ENCODE results near the gene MBD4. TPM values are rescaled to one million over a fixed set of nuclear protein-coding genes. Genes with fewer than 3 reads are reported as not detected.
"Not testable (repeated sequence)": the region's sequence is repeated elsewhere in the genome, so short reads cannot be mapped to it uniquely, and the experiment has no call there.

The MBD4 gene
- total and polyA plus RNA-seq, 3 donors from 2014 or later = 26.0 to 30.3 (median 27.6) TPM

DNA sequence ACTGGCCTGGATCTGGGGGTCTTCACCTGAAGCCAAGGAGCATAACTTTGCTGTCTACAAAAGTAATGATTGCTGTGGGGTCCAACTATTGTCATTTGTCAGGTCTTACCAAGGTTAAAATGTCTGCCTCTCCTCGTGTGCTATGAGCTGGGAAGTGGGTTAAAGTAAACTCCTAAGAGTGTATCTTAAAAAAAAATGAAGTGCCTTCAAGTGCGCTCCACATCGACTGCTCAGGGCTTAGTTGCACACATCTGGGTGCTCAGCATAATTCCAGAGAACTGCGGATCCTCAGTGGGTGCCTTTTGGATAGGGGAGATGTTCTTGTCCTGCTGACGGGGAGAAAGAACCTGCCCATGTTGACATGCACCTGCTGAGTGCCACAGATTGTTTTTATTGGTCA lies 52.3 kb downstream of the MBD4 start:
- intact Hi-C loops (cut with DNase I; ENCODE audit: low total_unique reads) = no loop called here
- H3K36me3 ChIP-seq (ENCODE audit: low read depth, missing control alignments) = no peaks in the 10 kb centered on the region
- H3K4me3 ChIP-seq = no peak overlapping the region
- H3K27me3 ChIP-seq = no peaks in the 10 kb centered on the region
- no peaks in the 10 kb centered on the region for H3K9me3 ChIP-seq
- no peak for TF ChIP-seq POLR2A (IDR thresholded peaks at IDR 0.05)
- TF ChIP-seq, protein P1, sequence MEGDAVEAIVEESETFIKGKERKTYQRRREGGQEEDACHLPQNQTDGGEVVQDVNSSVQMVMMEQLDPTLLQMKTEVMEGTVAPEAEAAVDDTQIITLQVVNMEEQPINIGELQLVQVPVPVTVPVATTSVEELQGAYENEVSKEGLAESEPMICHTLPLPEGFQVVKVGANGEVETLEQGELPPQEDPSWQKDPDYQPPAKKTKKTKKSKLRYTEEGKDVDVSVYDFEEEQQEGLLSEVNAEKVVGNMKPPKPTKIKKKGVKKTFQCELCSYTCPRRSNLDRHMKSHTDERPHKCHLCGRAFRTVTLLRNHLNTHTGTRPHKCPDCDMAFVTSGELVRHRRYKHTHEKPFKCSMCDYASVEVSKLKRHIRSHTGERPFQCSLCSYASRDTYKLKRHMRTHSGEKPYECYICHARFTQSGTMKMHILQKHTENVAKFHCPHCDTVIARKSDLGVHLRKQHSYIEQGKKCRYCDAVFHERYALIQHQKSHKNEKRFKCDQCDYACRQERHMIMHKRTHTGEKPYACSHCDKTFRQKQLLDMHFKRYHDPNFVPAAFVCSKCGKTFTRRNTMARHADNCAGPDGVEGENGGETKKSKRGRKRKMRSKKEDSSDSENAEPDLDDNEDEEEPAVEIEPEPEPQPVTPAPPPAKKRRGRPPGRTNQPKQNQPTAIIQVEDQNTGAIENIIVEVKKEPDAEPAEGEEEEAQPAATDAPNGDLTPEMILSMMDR (IDR thresholded peaks at IDR 0.05) = no peak
- H3K27ac ChIP-seq = no peak overlapping the region
- H3K4me1 ChIP-seq = peaks cover 5% of the 10 kb centered on the region
- WGBS, 2 donors = 97 to 98% methylated on average over 5 of the region's 5 CpGs
- no peak for DNase-seq

DNA sequence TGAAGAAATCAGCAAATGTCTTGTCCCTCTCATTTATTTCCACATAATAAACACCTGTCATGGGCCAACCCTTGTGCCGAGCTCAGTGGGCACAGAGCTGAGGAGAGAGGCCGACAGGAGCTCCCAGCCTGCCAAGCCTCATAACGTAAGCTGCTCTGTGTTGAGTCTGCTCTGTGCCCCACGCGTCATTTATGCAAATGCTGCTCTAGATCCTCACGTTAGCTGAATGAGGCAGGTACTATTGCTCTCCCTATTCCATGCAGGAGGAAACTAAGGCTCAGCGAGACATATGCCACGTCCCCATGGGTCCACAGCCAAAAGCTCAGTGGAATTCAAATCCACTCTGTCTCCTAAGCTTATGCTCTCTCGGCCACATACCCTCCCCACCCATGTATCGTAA lies 52.8 kb downstream of the MBD4 start:
- intact Hi-C loops (cut with DNase I; ENCODE audit: low total_unique reads) = no loop called here

DNA sequence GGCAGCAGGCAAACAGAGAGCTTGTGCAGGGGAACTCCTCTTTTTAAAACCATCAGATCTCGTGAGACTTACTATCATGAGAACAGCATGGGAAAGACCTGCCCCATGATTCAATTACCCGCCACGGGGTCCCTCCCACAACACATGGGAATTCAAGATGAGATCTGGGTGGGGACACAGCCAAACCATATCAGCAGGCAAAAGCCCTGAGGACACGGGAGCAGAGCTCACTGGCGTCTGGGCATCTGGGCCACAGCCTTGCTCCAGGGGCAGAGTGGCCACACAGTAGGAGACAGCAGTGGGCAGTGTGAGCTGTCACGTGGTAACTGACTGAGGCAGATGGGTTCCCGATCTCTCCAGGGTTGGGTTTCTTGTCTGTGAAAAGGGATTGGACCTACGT lies 54.2 kb downstream of the MBD4 start:
- 77 to 81% methylated on average over 8 of the region's 8 CpGs for WGBS, 2 donors

More for the DNA sequence above, 52.8 kb downstream of the MBD4 start:
- H3K4me3 ChIP-seq = no peak overlapping the region
- peaks cover 5% of the 10 kb centered on the region for H3K4me1 ChIP-seq
- DNase-seq = no peak
- no peaks in the 10 kb centered on the region for H3K36me3 ChIP-seq (ENCODE audit: low read depth, missing control alignments)
- WGBS, 2 donors = 92 to 93% methylated on average over 10 of the region's 10 CpGs
- H3K27ac ChIP-seq = no peak overlapping the region
- H3K9me3 ChIP-seq = no peaks in the 10 kb centered on the region
- H3K27me3 ChIP-seq = no peaks in the 10 kb centered on the region
- TF ChIP-seq, protein P1 (IDR thresholded peaks at IDR 0.05) = no peak
- no peak for TF ChIP-seq POLR2A (IDR thresholded peaks at IDR 0.05)

DNA sequence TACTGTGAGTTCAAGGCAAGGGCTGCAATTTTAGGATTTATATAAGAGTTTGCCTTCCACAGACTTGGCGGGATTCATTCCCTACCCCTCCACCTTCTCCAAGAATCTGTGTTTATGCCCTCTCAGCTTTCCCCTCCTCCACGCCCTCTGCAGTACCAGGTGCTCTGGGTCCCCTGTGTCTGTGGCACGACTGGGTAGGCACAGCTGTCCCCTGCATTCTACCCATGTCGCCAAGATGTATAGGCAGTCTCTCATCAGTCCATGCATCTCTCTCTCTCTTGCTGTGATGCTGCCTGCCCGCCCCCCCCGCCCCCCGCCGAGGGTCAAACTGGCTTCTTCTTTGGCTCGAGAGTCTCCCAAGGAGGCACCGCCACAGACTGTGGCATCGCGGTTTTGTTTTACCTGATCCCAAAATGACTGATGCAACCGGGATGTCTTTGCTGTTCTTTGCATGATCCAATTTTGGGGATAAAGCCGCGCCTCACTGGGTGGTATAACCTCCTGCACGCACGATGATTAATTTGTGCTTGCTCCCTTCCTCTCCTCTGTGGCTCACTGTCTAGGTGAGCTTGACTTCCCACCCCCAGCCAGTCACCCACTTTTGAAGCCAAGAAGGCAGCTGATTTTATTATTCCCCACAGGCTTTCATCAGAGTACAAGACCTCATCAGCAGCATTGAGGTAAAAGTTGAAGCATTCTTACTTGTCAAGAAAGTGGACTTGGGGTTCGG lies 55.0 kb downstream of the MBD4 start:
- no peak overlapping the region for H3K4me3 ChIP-seq
- no peak overlapping the region for H3K27ac ChIP-seq
- TF ChIP-seq, protein P1 (IDR thresholded peaks at IDR 0.05) = no peak
- no peak for TF ChIP-seq POLR2A (IDR thresholded peaks at IDR 0.05)
- no peak for DNase-seq
- no peaks in the 10 kb centered on the region for H3K36me3 ChIP-seq (ENCODE audit: low read depth, missing control alignments)
- H3K27me3 ChIP-seq = no peaks in the 10 kb centered on the region
- no peaks in the 10 kb centered on the region for H3K9me3 ChIP-seq
- WGBS, 2 donors = 80 to 81% methylated on average over 15 to 18 of the region's 18 CpGs
- intact Hi-C loops (cut with DNase I; ENCODE audit: low total_unique reads) = no loop called here
- H3K4me1 ChIP-seq = peaks cover 5% of the 10 kb centered on the region

More for the DNA sequence above, 54.2 kb downstream of the MBD4 start:
- DNase-seq; H3K36me3 ChIP-seq (ENCODE audit: low read depth, missing control alignments); H3K9me3 ChIP-seq; H3K27me3 ChIP-seq; intact Hi-C loops (cut with DNase I; ENCODE audit: low total_unique reads); H3K27ac ChIP-seq; H3K4me1 ChIP-seq; H3K4me3 ChIP-seq: not testable (repeated sequence)

DNA sequence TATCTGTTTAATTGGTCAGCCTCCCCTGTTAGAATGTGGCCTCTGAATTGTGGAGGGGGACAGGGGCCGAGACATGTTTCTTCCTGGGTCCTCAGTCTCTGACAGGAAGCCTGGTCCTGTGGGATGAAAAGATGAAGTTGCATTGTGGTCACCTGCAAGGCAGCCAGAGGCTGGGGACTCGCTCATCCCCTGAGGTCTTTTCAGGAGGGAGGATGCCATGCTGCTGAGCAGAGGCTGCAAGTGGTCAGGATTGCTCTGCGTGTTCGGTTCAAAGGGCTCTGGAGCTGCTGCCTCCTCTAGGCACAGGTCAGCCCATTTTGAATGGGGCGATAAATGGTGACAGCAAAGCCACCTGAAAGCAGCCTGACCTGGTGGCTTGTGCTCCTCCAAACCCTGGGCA lies 55.6 kb downstream of the MBD4 start:
- H3K4me3 ChIP-seq; H3K4me1 ChIP-seq; DNase-seq; H3K27ac ChIP-seq; intact Hi-C loops (cut with DNase I; ENCODE audit: low total_unique reads); H3K36me3 ChIP-seq (ENCODE audit: low read depth, missing control alignments); H3K9me3 ChIP-seq; H3K27me3 ChIP-seq: not testable (repeated sequence)
- WGBS, 2 donors = 73 to 81% methylated on average over 5 of the region's 5 CpGs

DNA sequence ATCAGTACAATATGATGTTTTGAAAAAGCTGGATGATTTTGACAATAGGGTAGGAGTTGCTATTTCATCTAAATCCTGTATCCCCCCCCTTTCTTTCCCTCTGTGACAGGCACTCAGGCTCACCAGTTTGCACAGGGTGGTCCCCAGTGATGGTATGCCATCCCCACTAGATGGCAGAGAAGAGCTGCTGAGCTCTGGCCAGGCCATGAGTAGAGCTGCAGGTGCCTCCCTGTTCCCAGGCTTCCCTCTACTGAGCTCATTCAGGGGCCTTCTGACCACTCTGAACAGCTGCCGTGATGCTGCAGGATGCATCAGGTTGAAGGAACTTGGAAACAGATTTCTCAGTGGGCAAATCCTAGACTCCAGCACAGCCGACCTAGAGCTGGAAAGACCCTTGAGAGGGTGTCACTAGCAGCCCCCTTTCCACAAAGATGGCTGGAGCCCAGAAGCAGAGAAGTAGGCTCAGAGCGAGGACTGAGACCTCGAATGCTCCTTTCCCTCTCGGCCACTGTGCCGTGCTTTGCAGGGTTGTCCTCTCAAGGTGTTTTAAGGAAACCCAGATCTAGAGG lies 56.4 kb downstream of the MBD4 start:
- Histone ChIP-seq H3K4me1 (no peaks in the 10 kb centered on the region), H3K27me3 (no peaks in the 10 kb centered on the region), H3K27ac (no peak overlapping the region), H3K4me3 (no peak overlapping the region), H3K9me3 (no peaks in the 10 kb centered on the region), H3K36me3 (ENCODE audit: low read depth, missing control alignments) (no peaks in the 10 kb centered on the region)
- DNase-seq = peak; percentile 59
- TF ChIP-seq, protein P1 (IDR thresholded peaks at IDR 0.05) = peak in 2 of 3 experiments; percentile 48 to 63
- no peak for TF ChIP-seq POLR2A (IDR thresholded peaks at IDR 0.05)
- 56 to 83% methylated on average over 4 to 6 of the region's 6 CpGs for WGBS, 2 donors
- intact Hi-C loops (cut with DNase I; ENCODE audit: low total_unique reads) = no loop called here

All from testis (tissue), 3 donors.